IMR-90 (cell line): ENCODE results near the gene CYFIP1. TPM values are rescaled to one million over a fixed set of nuclear protein-coding genes. Genes with fewer than 3 reads are reported as not detected.

Source experiments
- ATAC-seq: fragments of 200-7000 bp; cut with Tn5 transposase; 2 replicates; pipeline ENCODE4 v1.9.1; 2020; ENCODE audit warnings: low read depth, mild to moderate bottlenecking, moderate library complexity
- BruUV-seq: library from RNA; stranded (reverse); fragments of 400-500 nt; replicated peaks from 2 replicates; lab custom pipeline; 2021; lab: Mats Ljungman, UMichigan
- CTCF ChIA-PET: fragments of 300-600 bp; formaldehyde crosslinking; extraction: SDS; loops from one replicate; lab custom pipeline; 2021; ENCODE audit warnings: antibody characterized with exemption; lab: Yijun Ruan, JAX
- POLR2A ChIA-PET: fragments of 300-600 bp; sonication (Branson Sonifier 250); formaldehyde crosslinking; loops from one replicate; lab custom pipeline; 2022; ENCODE audit warnings: antibody characterized with exemption; ENCODE audit not compliant: unreplicated experiment; lab: Charles Lee
- DNase-seq: peaks from one replicate; pipeline ENCODE4 v3.0.0; 2013
- H2AFZ ChIP-seq: replicated peaks from 2 replicates; pipeline ENCODE3; 2013; ENCODE audit warnings: low read length, mild to moderate bottlenecking; ENCODE audit not compliant: poor library complexity
- H2AK5ac ChIP-seq: 2 replicates; pipeline ENCODE4 v1.6.1; 2013; ENCODE audit warnings: low read depth, low read length, inconsistent platforms
- H2AK9ac ChIP-seq: replicated peaks from 2 replicates; pipeline ENCODE3; 2013; ENCODE audit warnings: mild to moderate bottlenecking, low read depth, low read length, moderate library complexity; ENCODE audit not compliant: poor library complexity
- H2BK120ac ChIP-seq: 2 replicates; pipeline ENCODE4 v1.6.1; 2013; ENCODE audit warnings: low read depth, low read length, inconsistent platforms
- H2BK15ac ChIP-seq: 3 replicates; pipeline ENCODE4 v1.6.1; 2013; ENCODE audit warnings: low read depth, low read length, inconsistent platforms
- H2BK20ac ChIP-seq: 2 replicates; pipeline ENCODE4 v1.6.1; 2013; ENCODE audit warnings: low read depth, mild to moderate bottlenecking, inconsistent platforms, low read length, moderate library complexity
- H2BK5ac ChIP-seq: 2 replicates; pipeline ENCODE4 v1.6.1; 2013; ENCODE audit warnings: mild to moderate bottlenecking, low read depth, low read length, inconsistent platforms; ENCODE audit not compliant: poor library complexity, severe bottlenecking
- H3K14ac ChIP-seq: replicated peaks from 2 replicates; pipeline ENCODE4 v1.6.1; 2013; ENCODE audit warnings: low read depth, low read length, inconsistent platforms
- H3K18ac ChIP-seq: 2 replicates; pipeline ENCODE4 v1.6.1; 2013; ENCODE audit warnings: low read depth, low read length, control low read depth
- H3K23ac ChIP-seq: 2 replicates; pipeline ENCODE4 v1.6.1; 2013; ENCODE audit warnings: low read depth, low read length, inconsistent platforms
- H3K27ac ChIP-seq: 2 replicates; pipeline ENCODE4 v1.5.1; 2013; ENCODE audit warnings: mild to moderate bottlenecking, control low read depth, low read length; ENCODE audit not compliant: insufficient read depth
- H3K27me3 ChIP-seq: 2 replicates; pipeline ENCODE4 v1.6.1; 2013; ENCODE audit warnings: low read length; ENCODE audit not compliant: control insufficient read depth, insufficient read depth
- H3K36me3 ChIP-seq: 2 replicates; pipeline ENCODE4 v1.6.1; 2013; ENCODE audit warnings: low read length, mixed read lengths; ENCODE audit not compliant: control insufficient read depth, insufficient read depth
- H3K4ac ChIP-seq: 2 replicates; pipeline ENCODE4 v1.6.1; 2013; ENCODE audit warnings: low read depth, low read length, inconsistent platforms
- H3K4me1 ChIP-seq: 2 replicates; pipeline ENCODE4 v1.6.1; 2013; ENCODE audit warnings: low read length, mixed read lengths; ENCODE audit not compliant: control insufficient read depth, insufficient read depth
- H3K4me2 ChIP-seq: 2 replicates; pipeline ENCODE4 v1.6.1; 2013; ENCODE audit warnings: low read depth, mild to moderate bottlenecking, control low read depth, low read length, moderate library complexity
- H3K4me3 ChIP-seq: 2 replicates; pipeline ENCODE4 v1.5.1; 2013; ENCODE audit warnings: low read depth, mild to moderate bottlenecking, control low read depth, low read length, moderate library complexity; ENCODE audit not compliant: insufficient read depth
- H3K56ac ChIP-seq: 2 replicates; pipeline ENCODE4 v1.6.1; 2013; ENCODE audit warnings: low read length, inconsistent platforms; ENCODE audit not compliant: insufficient read depth; ENCODE audit errors: extremely low read depth
- H3K79me1 ChIP-seq, 2 experiments: 2 replicates each; pipeline ENCODE4 v1.6.1; 2013; ENCODE audit warnings: low read length in 2 of 2, inconsistent platforms in 1 of 2, low read depth in 1 of 2
- H3K9ac ChIP-seq: 2 replicates; pipeline ENCODE4 v1.6.1; 2013; ENCODE audit warnings: low read depth, low read length, control low read depth
- H3K9me1 ChIP-seq: 2 replicates; pipeline ENCODE4 v1.6.1; 2013; ENCODE audit warnings: low read length, inconsistent platforms; ENCODE audit not compliant: insufficient read depth
- H3K9me3 ChIP-seq: 2 replicates; pipeline ENCODE4 v1.6.1; 2013; ENCODE audit warnings: low read length; ENCODE audit not compliant: control insufficient read depth, insufficient read depth
- H4K20me1 ChIP-seq: 2 replicates; pipeline ENCODE4 v1.6.1; 2013; ENCODE audit warnings: low read length, inconsistent platforms; ENCODE audit not compliant: insufficient read depth
- H4K5ac ChIP-seq: 2 replicates; pipeline ENCODE4 v1.6.1; 2013; ENCODE audit warnings: mild to moderate bottlenecking, low read depth, low read length, control low read depth
- H4K8ac ChIP-seq, 2 experiments: 2 replicates each; pipeline ENCODE4 v1.6.1; 2013; ENCODE audit warnings: low read depth in 2 of 2, low read length in 2 of 2, control low read depth in 1 of 2, inconsistent platforms in 1 of 2
- H4K91ac ChIP-seq: 2 replicates; pipeline ENCODE4 v1.6.1; 2013; ENCODE audit warnings: low read depth, low read length, inconsistent platforms; ENCODE audit not compliant: insufficient read depth
- FOS ChIP-seq: fragments of 150-350 bp; IDR thresholded peaks from 2 replicates; pipeline ENCODE4 v1.6.1; 2016; ENCODE audit warnings: low read depth, low read length
- WGBS, 2 experiments: methylation state at CpG; one replicate each; pipeline versions ENCODE4 v1.1.5 to v1.1.7; 2013; ENCODE audit warnings: missing lambda C conversion rate in 2 of 2; ENCODE audit not compliant: insufficient read length in 1 of 2; ENCODE audit errors: extremely low coverage in 2 of 2; 5-methylcytosine and 5-hydroxymethylcytosine counted together
- dilution Hi-C: fragments of 300-500 bp; cut with HindIII; formaldehyde crosslinking; loops from one replicate; pipeline ENCODE4 v1.14.3; 2018; ENCODE audit warnings: low sequenced_read_pairs; ENCODE audit not compliant: unreplicated experiment
- in situ Hi-C: fragments of 300-500 bp; cut with MboI; formaldehyde crosslinking; loops from 3 replicates; pipeline ENCODE4 v1.14.3; 2019; ENCODE audit warnings: low sequenced_read_pairs, inconsistent platforms, mixed read lengths
- intact Hi-C: fragments of 100-400 bp; cut with micrococcal nuclease; formaldehyde crosslinking; loops from 2 replicates; pipeline ENCODE4 v1.10.0; 2022
- polyA plus RNA-seq, 3 experiments: library from polyadenylated mRNA; depleted of rRNA; stranded (reverse); fragments of >200 nt; gene quantifications; 2 replicates each; pipeline ENCODE4 v1.2.3, GENCODE V29; 2012; ENCODE audit warnings: low replicate concordance in 1 of 3
- total RNA-seq: library from RNA; depleted of rRNA; stranded (reverse); fragments of >200 nt; gene quantifications from 2 replicates; pipeline ENCODE4 v1.2.3, GENCODE V29; 2012

The CYFIP1 gene
- total and polyA plus RNA-seq, 2 of the 4 experiments (the other 2 are of a cell fraction), result 58.4 to 163 TPM

- Histone ChIP-seq H3K4ac (no peak overlapping the region), H3K14ac (no peak overlapping the region), H3K4me2 (no peak overlapping the region), H2BK120ac (no peak overlapping the region), H3K4me1 (peaks cover 4% of the 10 kb centered on the region; the same call in 1 of the 2 replicates), H3K27ac (no peak overlapping the region), H3K23ac (no peak overlapping the region), H4K20me1 (peaks cover 13% of the 10 kb centered on the region), H3K56ac (no peak overlapping the region), H4K8ac (no peak overlapping the region), H2BK15ac (no peak overlapping the region), H2BK20ac (no peak overlapping the region), H3K36me3 (peaks cover 26% of the 10 kb centered on the region), H3K9me3 (no peaks in the 10 kb centered on the region), H4K5ac (no peak overlapping the region), H3K79me1 (peaks cover 30 to 50% of the 10 kb centered on the region in 2 experiments), H3K18ac (no peak overlapping the region), H2AK5ac (no peak overlapping the region), H3K27me3 (no peaks in the 10 kb centered on the region), H3K9ac (no peak overlapping the region), H3K4me3 (no peak overlapping the region), H4K91ac (no peak overlapping the region), H2AK9ac (no peak overlapping the region), H3K9me1 (peaks cover 6% of the 10 kb centered on the region; the same call in 1 of the 2 replicates), H2BK5ac (no peak overlapping the region), H2AFZ (no peak overlapping the region)
- no TSS peak for BruUV-seq
- TF ChIP-seq FOS, result no peak
- dilution Hi-C loops (no loop called here), in situ Hi-C loops (no loop called here), intact Hi-C loops (no loop called here)
- CTCF ChIA-PET, result no interaction called here
- DNase-seq, result no peak
- POLR2A ChIA-PET, result no interaction called here
- WGBS, 2 experiments, result 87% methylated on average over 3 of the region's 4 CpGs; no CpG with 5 or more reads in 1 of the 2 experiments
- ATAC-seq, result no peak
Measured at GRCh38 chr15:22851513-22851912, 128.7 kb downstream of the CYFIP1 start.
